Mucosa of descending colon (tissue), 3 donors: Measurements from ENCODE around the gene ST3GAL4. TPM values are rescaled to one million over a fixed set of nuclear protein-coding genes. Genes with fewer than 3 reads are reported as not detected.

Source experiments
- ATAC-seq: fragments of 200-7000 bp; cut with Tn5 transposase; one replicate; pipeline ENCODE4 v1.9.1; 2020; ENCODE audit warnings: mild to moderate bottlenecking, moderate library complexity
- DNase-seq, 3 donors: peaks; one replicate each; pipeline ENCODE4 v3.0.0-alpha.2; 2020
- H3K36me3 ChIP-seq: fragments of 200-600 bp; one replicate; pipeline ENCODE4 v1.8.0; 2021; ENCODE audit warnings: low read depth, mild to moderate bottlenecking
- H3K4me1 ChIP-seq: fragments of 200-600 bp; one replicate; pipeline ENCODE4 v1.8.0; 2021; ENCODE audit warnings: low read depth, mild to moderate bottlenecking
- H3K4me3 ChIP-seq: fragments of 200-600 bp; one replicate; pipeline ENCODE4 v1.8.0; 2021; ENCODE audit warnings: mild to moderate bottlenecking
- H3K9me3 ChIP-seq: fragments of 200-600 bp; one replicate; pipeline ENCODE4 v1.8.0; 2021; ENCODE audit warnings: mild to moderate bottlenecking
- CTCF ChIP-seq: fragments of 200-600 bp; IDR thresholded peaks from one replicate; pipeline ENCODE4 v1.8.0; 2022; ENCODE audit warnings: antibody characterized with exemption, mild to moderate bottlenecking
- intact Hi-C, 2 donors: fragments of 100-400 bp; cut with DNase I in 1 of 2; cut with micrococcal nuclease in 1 of 2; formaldehyde crosslinking; loops; one replicate each; pipeline versions ENCODE4 v1.11.0 to v1.11.1; 2022; cut with DNase I, micrococcal nuclease
- total RNA-seq, 3 donors: library from RNA; stranded (reverse); fragmentation: NEBNext Ultra II Directional in 2 of 3; extraction: Animal tissue kit (Norgen Biotek cat#: 25700) in 2 of 3; gene quantifications; one replicate each; pipeline versions ENCODE4 v1.2.1 to v1.2.4, GENCODE V29; 2021 to 2023
- donor health status: DM: no; HTN: no; CAD: no; lungs with moderate emphysema.
- donor health status: DM: no; HTN: no; CAD: no.
- donor health status: DM: no; HTN: yes; CAD: no.

The ST3GAL4 gene
- total RNA-seq, 3 donors from 2014 or later = 94.7 to 460 (median 217) TPM

- Histone ChIP-seq H3K4me3 (no peak overlapping the region), H3K9me3 (no peaks in the 10 kb centered on the region), H3K4me1 (peaks cover 27% of the 10 kb centered on the region), H3K36me3 (no peaks in the 10 kb centered on the region)
- DNase-seq (no peak), ATAC-seq (no peak)
- no peak for TF ChIP-seq CTCF
- intact Hi-C loops = no loop called here
These were observed 32.4 kb downstream of the ST3GAL4 start for GRCh38 chr11:126387857-126388256.

GRCh38 chr11:126390272-126390867 lies 34.9 kb downstream of the ST3GAL4 start:
- no peaks in the 10 kb centered on the region for H3K9me3 ChIP-seq
- no peak overlapping the region for H3K4me3 ChIP-seq
- intact Hi-C loops = no loop called here
- DNase-seq (no peak), ATAC-seq (no peak)
- H3K36me3 ChIP-seq = no peaks in the 10 kb centered on the region
- peaks cover 19% of the 10 kb centered on the region for H3K4me1 ChIP-seq
- TF ChIP-seq CTCF = no peak

GRCh38 chr11:126391286-126391954 lies 35.9 kb downstream of the ST3GAL4 start:
- intact Hi-C loops = no loop called here
- no peak for TF ChIP-seq CTCF
- no peaks in the 10 kb centered on the region for H3K9me3 ChIP-seq
- H3K4me1 ChIP-seq = peaks cover 12% of the 10 kb centered on the region
- H3K4me3 ChIP-seq = no peak overlapping the region
- no peak for DNase-seq
- no peaks in the 10 kb centered on the region for H3K36me3 ChIP-seq
- ATAC-seq = no peak

GRCh38 chr11:126391970-126392632 lies 36.6 kb downstream of the ST3GAL4 start:
- Histone ChIP-seq H3K9me3 (no peaks in the 10 kb centered on the region), H3K4me1 (peaks cover 6% of the 10 kb centered on the region), H3K4me3 (no peak overlapping the region), H3K36me3 (no peaks in the 10 kb centered on the region)
- no peak for DNase-seq
- TF ChIP-seq CTCF = no peak
- intact Hi-C loops = no loop called here
- peak; percentile 51 for ATAC-seq

- DNase-seq = no peak
- Histone ChIP-seq H3K36me3 (no peaks in the 10 kb centered on the region), H3K4me1 (peaks cover under 1% of the 10 kb centered on the region), H3K4me3 (no peak overlapping the region), H3K9me3 (no peaks in the 10 kb centered on the region)
- no peak for TF ChIP-seq CTCF
- ATAC-seq = peak; percentile 5
- intact Hi-C loops = no loop called here
These were observed 37.1 kb downstream of the ST3GAL4 start for GRCh38 chr11:126392633-126393013.
